DND-41 (cell line): ENCODE results near the gene ARL6IP6.
"Not testable (repeated sequence)": the region's sequence is repeated elsewhere in the genome, so short reads cannot be mapped to it uniquely, and the experiment has no call there.

Experiments
- CTCF ChIP-seq: IDR thresholded peaks from 2 replicates; pipeline ENCODE4 v1.5.1; 2012; ENCODE audit warnings: borderline replicate concordance, low read length, moderate library complexity, mild to moderate bottlenecking; ENCODE audit not compliant: poor library complexity, severe bottlenecking; ENCODE audit errors: extremely low read depth
- EZH2 ChIP-seq: IDR thresholded peaks from 3 replicates; pipeline ENCODE4 v1.6.1; 2012; ENCODE audit warnings: borderline replicate concordance, low read depth, mild to moderate bottlenecking, moderate library complexity, low read length, inconsistent platforms; ENCODE audit not compliant: severe bottlenecking

GRCh38 chr2:152763208-152763607, 44.8 kb downstream of the ARL6IP6 start:
- TF ChIP-seq CTCF, EZH2: not testable (repeated sequence)
